NCI-H128 (cell line): Measurements from ENCODE around the gene TMPRSS6.
"Not testable (repeated sequence)": the region's sequence is repeated elsewhere in the genome, so short reads cannot be mapped to it uniquely, and the experiment has no call there.

ENCODE experiments used
- DNase-seq: peaks from one replicate; lab custom pipeline; 2025; ENCODE audit not compliant: unreplicated experiment; lab: John Stamatoyannopoulos, UW

The TMPRSS6 gene

DNA sequence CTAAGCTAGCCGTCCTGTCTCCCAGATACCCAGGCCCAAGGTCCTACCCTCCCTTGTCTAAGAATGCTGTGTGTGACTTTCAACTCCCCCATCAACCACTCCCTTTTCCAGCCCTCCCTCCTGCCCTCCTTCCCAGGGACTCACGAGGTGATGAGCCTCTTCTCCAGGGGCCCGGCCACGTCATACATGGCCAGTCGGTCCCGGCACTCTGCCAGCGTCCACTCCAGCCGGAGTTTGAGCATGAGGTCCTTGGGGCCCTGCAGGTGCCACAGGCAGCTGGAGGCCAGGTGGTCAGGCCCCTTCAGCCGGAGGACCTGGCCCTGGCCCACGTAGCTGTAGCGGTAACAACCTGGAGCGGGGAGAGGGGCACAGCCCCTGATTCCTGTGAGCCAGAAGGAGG lies 20.1 kb downstream of the TMPRSS6 start:
- DNase-seq = no peak

DNA sequence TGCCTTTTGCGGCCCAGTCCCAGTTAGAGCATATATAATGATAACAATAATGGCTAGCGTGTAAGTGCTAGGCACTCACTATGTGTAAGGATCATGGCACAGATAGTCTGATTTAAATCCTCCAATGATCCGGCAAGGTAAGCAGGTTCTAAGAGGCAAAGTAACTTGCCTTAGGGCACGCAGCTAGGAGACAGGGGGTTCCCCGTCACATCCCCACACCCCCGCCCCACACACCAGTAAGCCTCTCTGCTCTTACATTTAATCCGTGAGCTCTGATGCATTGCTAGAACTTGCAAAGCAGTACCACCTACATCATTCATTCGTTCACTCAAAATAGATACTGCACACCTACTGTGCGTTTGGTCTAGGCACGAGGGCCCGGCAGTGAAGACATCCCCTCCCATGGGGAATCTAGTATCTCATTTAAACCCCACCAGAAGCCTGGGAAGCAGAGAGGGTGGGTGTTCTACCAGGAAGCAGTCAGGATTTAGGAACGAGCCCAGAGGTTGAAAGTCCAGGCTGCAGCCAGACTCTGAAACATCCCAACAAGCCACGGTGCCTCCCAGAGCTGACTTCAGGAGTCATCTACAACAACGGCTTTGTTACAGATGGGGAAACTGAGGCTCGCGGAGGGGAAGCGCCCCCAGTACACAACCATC lies 20.6 kb downstream of the TMPRSS6 start:
- DNase-seq = no peak

DNA sequence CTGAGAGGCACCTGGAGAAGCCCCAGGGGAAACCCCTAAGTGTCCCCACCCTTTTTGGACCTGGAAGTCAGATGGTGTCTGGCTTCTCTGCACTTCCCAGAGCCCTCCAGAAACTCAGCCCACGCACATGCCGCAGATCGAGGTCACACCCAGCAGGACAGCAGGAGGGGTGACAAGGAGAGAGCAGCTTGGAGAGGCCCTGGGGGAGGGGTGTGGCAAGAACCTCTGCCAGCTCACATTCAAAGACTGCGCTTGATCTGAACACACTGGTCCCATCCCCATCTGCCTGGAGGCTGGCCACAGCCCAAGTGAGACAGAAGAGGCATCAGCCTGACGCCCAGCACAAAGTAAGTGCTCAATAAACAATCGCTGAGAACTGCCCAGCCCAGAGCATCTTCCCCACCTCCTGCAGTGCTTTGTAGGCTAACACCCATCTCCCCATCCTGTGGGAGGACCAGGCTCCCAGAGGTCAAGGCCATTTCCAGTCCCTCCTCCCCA lies 21.4 kb downstream of the TMPRSS6 start:
- no peak for DNase-seq

DNA sequence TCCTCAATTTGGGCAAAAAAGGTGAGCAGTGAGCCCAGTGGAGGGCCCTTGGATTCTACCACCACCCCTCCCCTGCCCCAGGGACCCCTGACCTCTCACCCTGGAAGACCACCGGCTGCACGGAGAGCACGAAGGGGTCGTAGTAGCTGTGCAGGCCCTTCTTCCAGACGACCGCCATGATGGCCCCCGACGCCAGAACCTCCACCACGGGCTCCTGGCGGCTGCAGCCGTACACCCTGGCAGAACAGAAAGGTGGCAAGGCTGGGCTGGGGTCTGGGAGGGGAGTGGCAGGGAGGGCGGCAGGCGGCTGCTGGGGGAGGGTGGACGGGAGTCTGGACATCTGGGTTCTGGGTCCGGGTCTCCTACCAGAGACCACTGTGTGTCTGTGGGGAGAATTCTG lies 23.3 kb downstream of the TMPRSS6 start:
- DNase-seq = no peak

DNA sequence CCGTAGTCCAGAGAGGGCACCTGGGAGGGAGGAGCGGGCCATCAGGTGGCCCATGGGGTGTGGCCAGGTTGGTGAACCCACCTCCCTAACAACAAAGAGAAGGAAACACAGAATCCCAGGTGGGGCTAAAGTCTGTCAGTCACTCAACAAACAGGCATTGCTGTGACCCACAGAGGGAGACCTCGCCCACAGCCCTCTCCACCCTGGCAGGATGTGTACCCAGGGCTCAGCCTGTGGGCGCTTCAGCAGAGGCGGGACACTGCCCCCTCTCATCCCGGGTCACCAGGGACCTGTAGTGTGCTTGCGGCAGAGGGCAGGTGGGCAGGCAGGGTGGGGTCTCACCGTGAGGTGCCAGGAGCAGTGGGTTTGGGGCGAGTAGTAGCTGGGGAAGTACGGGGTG lies 25.1 kb downstream of the TMPRSS6 start:
- no peak for DNase-seq

DNA sequence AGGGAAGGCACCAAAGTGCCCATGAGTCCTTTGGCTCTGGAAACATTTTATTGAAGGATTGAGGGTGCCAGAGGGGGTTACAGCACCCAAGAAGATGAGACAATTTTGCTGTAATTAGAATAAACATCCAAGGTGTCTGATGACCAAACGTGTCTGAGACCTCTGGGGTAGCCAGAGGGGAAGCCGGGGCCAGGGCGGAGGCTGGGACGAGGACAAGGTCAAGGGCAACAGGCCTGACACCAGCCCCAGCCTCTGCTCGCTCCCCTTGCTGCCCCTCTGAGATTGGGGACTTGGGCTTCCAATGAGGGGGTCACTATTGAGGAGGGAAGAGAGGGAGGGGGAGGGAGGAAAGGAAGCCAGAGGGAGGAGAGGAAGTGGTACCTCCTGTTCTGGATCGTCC lies 25.6 kb downstream of the TMPRSS6 start:
- no peak for DNase-seq

DNA sequence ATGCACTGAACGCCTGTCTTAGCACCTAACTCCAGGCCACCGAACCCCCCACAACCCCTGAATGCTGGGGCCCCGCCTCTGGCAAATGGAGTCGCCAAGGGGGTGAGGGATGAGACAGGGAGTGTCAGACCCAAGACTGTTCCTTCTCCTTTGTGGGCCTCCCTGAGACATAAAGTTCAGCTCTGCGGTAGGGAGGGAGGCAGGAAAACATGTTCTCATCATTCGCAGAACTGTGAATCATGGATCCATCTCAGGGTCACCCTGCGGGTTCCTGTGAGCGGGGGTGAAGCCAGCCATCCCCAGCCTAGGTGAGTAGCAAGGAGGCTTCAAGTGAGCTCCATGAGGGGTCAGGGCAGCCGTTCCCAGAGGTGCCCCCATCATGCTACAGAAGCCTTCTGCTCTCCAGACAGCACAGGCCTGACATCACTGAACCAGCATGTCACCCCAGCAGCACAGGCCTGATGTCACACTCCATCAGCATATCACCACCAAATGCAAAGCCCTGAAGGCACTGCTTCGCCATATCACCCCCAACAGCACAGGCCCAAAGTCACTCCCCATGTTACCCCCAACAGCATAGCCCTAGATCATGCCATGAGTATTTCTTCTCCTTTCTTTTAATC lies 27.2 kb downstream of the TMPRSS6 start:
- DNase-seq = no peak

DNA sequence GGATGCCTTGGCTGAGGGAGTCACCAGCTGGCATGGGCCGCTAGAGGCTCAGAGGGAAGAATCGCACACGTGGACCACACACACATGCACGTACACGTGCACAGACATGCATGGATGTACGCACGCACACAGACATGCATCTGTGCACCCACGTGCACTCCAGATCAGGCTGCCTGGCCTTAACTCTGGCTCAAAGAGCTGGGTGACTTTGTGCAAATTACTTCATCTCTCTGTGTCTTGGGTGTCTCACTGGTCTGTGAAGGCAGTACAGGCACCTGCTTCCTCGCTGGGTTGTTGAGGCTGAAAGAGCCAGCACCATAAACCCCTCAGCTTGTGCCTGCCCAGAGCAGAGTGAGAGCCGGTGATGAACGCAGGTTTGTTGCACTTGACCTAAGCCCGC lies 28.7 kb downstream of the TMPRSS6 start:
- no peak for DNase-seq

DNA sequence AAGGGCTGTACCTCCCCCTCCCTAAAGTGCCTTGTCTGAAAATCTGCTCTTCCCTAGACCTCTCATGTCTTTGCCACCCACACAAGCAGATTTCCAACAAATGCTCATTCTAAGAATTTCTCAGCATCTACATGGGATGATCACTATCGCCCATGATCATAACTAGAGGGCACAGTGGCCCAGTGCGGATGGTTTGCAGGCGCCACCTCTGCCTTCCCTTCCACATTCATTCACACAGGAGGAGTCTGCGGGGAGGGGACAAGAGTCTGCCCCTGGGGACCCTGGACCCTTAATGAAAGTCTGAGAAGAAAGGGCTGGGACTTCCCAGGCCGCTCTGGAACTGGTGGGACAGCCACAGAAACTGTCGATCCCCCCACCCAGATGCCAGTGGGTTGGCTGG lies 29.1 kb downstream of the TMPRSS6 start:
- no peak for DNase-seq

DNA sequence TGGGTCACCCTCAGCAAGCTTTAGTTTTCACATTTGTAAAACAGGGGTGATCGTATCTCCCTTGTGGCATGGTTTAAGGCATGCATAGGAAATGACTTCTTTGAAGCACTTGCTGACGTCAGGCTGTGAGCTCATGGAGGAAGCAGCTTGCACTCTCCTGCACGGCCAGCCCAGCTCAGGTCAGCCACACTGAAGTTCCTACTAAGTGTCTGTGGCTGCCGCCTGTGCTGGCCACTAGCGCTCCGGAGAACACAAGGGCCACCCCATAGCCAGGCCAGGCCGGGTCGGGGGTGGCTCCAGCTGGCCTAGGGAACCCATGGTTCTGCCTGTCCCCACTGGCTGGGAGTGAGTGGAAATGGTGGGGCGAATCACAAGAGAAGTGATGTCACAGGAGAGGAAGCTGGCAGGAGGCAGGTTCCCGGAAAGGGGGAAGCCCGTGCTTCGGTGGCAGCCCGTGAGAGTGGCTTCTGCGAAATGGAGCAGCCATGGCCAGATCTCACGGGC lies 29.8 kb downstream of the TMPRSS6 start:
- DNase-seq = no peak

DNA sequence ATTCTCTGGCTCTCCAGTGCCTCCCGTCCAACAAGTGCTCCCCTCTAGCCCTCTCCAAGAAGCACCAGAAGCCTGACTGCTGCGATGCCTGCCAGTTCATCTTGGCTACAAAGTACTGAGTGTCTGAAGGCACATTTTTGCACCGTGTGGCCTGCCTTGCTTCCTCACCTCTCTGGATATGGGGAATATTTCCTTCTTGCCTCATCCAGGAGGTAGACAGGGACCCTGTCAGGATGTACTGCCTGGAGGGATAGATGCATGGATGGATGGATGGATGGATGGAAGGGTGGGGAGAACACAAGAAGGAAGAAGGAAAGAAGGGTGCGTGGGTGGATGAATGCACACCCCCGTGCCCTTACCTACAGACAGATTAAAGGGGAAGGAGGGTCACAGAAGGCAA lies 30.4 kb downstream of the TMPRSS6 start:
- no peak for DNase-seq

DNA sequence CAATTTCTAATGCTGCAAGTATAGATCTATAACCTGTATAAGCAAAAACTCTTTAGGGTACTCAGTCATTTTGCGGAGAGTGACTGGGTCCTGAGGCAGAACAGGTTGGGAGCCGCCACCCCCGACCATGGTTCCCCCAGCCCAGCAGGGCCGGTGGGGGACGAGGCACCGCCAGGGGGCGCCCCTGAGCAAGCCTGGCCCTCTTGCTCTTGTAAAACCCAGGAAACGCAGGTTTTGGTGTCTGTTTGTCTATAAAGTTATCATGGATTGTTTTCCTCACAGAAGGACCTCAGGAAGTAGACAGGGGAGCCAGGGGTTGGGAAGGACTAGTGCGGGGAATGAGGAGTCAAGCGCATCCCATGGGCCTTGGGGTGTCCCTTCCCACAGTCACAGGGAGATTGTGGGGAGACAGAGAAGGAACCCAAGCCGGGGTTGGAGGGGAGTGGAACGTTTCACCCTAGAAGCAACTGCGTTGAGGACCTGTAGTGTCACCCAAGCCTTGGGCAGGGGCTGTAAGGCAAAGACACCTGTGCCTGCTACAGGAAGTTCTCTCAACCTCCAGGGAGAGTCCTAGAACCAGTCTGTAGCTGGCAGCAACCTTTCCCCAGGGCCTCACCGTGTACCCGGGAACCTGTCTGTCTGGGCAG lies 31.6 kb downstream of the TMPRSS6 start:
- DNase-seq = no peak

DNA sequence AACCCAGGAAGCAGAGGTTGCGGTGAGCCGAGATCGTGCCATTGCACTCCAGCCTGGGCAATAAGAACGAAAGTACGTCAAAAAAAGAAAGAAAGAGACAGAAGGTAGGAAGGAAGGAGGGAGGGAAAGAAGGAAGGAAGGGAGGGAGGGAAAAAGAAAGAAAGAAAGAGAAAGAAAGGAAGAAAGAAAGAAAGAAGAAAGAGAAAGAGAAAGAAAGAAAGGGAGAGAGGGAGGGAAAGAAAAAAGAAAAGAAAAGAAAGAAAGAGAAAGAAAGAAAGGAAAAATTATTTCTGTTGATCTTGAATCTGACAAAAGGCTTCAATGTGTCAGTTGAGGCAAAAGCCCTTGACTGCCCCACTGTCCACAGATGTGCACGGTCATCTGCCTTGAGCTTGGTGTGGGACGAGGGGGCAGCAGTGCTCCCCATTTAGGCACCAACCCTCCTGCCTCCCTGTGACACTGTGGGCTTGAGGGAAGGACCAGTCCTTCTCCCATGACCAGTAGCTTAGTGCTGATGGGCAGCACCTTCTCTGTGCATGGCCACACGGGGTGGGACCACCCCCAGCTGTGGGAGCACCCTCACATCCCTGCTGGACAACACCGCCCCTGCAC lies 33.6 kb downstream of the TMPRSS6 start:
- DNase-seq = no peak

DNA sequence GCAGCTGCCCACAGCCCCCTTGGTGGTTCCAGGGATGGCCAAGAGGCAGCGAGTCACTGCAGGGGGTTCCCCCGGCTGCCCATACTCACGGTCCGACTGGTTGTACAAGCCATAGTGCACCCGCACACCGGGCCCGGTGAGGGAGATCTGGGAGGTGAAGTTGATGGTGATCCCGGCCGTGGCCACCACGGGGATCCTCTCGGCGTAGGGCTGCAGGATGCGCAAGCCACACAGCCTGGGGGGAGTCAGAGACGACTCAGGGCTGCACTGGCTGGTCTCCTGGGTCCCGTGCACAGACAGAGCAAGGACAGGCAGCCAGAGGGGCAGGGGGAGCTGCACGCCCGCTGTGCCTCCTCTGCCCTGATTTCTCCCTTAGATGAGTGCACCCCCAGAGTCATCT lies 34.5 kb downstream of the TMPRSS6 start:
- DNase-seq = no peak

DNA sequence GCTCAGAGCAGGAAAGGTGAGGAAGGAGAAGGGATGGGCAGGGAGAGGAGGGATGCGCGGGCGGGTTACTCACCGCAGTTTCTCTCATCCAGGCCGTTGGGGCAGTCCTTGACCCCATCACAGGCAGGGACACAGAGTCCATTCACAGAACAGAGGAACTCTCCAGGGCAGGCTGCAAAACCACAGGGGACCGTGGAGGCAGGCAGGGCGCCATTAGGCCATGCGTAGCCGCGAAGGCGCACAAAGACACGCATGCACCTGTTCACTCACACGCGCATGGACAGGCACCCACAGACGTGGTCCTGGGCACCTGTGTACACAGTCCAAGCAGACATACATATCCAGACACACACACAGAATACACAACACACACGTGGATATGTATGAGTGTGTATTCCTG lies 35.0 kb downstream of the TMPRSS6 start:
- no peak for DNase-seq

DNA sequence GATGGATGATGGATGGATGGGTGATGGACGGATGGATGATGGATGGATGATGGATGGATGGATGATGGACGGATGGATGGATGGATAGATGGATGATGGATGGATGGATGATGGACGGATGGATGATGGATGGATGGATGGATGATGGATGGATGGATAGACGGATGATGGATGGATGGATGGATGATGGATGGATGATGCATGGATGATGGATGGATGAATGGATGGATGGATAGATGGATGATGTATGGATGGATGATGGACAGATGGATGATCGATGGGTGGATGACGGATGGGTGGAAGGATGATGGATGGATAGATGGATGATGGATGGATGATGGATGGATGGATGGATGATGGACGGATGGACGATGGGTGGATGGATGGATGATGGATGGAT lies 36.8 kb downstream of the TMPRSS6 start:
- DNase-seq = no peak

DNA sequence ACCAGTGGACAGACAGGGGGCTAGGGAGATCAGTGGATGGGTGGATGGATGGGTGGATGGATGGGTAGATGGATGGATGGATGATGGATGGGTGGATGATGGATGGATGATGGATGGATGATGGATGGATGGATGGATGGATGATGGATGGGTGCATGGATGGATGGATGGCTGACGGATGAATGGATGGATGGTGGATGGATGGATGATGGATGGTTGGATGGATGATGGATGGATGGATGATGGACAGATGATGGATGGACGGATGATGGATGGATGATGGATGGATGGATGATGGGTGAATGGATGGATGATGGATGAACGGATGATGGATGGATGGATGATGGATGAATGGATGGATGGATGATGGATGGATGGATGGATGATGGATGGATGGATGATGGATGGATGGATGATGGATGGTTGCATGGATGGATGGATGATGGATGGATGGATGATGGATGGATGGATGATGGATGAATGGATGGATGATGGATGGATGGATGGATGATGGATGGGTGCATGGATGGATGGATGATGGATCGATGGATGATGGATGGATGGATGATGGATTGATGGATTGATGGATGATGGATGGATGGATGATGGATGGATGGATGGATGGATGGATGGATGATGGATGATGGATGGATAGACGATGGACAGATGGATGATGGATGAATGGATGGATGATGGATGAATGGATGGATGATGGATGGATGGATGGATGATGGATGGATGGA lies 37.5 kb downstream of the TMPRSS6 start:
- not testable (repeated sequence) for DNase-seq

DNA sequence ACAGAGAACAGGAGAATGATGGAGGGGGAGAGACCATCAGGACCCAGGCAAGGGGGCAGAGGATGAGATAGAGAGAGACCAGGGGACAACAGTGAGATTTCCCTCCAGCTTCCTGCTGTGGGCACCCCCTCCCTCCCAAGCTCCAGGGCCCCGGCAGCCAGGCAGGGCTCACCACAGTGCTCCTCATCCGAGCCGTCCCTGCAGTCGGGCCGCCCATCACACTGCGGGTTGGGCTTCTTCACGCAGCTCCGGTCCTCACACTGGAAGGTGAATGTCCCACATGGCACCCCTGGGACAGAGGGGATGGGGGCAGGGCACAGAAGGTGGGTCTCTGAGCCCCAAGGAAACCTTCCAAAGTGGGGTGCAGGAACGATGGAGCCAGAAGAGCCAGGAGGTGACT lies 38.8 kb downstream of the TMPRSS6 start:
- no peak for DNase-seq

DNA sequence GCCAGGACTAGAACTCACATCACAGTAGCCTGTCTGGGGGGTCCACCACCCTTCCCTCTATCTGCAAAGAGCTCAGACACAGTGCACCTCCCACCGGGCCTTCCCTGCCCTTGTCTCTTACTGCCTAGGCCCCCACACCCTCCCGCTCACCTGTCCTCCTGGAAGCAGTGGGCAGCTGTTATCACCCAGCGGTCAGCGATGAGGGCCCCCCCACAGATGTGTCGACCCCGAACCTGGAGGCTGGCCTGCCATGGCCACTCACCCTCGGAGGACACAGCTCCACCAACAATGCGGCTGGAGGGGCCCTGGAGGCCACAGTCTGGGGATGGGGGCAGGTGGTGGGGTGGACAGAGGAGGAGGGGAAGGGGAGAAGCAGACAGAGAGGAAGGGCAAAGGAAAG lies 39.2 kb downstream of the TMPRSS6 start:
- no peak for DNase-seq

DNA sequence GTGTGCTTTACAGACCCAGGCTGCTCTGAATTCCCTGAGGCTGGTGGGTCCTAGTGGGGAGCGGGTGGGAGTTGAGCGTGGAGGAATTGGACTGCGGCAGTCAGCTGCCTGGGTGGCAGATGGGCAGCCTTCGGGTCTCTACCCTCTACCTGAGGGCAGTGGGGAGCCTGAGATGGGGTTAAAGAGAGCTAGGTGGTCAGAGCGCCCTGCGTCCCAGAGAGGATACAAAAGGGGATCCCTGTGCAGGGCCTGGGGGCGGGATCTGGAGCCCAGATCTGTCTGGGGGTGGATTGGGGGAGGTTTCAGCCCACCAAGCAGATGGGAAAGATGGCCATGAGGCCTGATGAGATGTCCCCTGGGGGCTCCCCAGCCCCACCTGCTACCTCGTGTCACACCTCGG lies 39.8 kb downstream of the TMPRSS6 start:
- DNase-seq = no peak

DNA sequence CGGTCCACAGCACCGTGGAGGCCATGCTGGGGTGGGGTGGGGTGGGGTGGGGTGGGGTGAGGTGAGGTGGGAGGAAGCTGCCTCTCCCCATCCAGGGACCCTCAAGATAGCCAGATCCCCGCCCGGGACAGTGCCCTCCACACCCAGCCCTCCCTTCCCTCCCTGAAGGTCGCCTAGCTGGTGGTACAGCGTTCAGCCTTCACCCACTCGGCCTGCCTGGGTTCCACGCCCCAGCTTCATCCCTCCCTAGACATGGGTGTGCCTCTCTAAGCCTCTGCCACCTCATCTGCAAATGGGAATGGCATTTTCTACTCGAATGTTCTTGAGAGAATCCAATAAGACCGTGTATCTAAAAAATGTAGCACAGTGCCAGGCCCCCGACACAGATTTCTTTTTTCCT lies 40.2 kb downstream of the TMPRSS6 start:
- DNase-seq = no peak
